Measurements from ENCODE around the gene GCGR.

GCGR gene

GRCh38 chr17:81852237-81852636, 48.3 kb downstream of the GCGR start:
- DNase-seq: no peak

DNA sequence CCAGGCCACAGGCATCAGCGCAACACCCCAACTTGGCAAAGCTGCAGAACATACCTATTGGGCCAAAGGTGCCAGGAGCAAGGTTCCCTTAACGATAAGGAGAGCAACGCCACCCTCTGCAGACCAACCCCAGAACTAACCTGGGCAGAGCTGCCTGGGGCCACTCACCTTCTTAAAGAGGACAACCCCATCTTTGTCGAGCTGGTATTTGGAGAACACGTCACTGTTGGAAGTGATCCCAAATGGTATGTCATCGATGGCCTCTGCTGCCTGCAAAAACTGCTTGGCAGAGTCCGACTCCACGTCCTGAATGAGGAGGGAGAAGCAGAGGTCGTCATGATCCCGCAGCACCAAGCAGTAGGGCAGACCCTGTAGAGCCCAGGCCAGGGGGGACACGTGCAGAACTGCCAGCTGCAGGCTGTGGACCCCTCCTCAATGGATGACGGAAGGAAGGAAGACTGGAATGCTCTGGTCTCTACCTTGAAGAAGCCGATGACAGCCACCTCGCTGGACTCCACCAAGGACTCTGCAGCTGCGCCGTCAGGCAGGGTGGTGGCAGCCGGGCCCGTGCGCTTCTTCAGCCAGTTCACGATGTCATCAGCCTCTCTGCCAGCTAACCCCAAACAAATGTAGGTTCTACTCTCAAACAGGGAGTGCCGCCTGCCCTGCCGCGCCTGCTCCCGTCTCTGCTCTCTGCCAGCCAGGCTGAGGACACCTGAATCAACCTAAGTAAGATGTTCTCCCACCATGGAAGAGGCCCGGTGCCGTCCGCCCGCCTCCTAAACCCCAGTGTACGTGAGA, 51.2 kb downstream of the GCGR start:
- DNase-seq: no peak

DNA sequence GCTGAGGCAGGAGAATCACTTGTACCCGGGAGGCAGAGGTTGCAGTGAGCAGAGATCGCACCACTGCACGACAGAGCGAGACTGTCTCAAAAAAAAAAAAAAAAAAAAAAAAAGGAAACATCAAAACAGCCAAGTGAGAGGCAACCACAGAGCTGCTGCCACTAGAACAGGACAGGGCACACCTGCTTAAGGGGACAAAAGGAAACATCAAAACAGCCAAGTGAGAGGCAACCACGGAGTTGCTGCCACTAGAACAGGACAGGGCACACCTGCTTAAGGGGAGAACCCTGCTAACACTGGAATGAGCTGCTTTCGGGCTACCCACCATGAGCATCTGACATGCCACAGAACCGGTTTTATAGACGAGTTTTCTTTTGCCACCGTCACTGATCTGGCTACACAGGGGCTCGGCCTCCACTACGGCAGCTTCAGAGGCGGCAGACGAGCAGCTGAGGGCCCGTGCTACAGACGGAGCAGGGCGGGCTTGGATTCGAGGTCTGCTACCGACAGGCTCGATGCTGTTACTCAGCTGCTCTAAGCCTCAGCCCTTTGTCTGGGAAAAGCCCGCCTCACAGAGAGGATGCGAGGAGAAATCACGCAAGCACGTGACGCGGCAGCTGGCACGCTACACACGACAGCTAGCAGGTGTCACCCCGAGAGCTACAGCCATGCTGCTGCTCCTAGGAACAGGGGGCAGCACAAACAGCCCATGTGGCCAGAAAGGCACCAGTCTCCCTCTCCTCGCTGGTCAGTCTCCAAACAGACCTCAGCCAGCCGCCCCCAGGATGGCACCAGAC, 54.4 kb downstream of the GCGR start:
- DNase-seq: no peak

DNA sequence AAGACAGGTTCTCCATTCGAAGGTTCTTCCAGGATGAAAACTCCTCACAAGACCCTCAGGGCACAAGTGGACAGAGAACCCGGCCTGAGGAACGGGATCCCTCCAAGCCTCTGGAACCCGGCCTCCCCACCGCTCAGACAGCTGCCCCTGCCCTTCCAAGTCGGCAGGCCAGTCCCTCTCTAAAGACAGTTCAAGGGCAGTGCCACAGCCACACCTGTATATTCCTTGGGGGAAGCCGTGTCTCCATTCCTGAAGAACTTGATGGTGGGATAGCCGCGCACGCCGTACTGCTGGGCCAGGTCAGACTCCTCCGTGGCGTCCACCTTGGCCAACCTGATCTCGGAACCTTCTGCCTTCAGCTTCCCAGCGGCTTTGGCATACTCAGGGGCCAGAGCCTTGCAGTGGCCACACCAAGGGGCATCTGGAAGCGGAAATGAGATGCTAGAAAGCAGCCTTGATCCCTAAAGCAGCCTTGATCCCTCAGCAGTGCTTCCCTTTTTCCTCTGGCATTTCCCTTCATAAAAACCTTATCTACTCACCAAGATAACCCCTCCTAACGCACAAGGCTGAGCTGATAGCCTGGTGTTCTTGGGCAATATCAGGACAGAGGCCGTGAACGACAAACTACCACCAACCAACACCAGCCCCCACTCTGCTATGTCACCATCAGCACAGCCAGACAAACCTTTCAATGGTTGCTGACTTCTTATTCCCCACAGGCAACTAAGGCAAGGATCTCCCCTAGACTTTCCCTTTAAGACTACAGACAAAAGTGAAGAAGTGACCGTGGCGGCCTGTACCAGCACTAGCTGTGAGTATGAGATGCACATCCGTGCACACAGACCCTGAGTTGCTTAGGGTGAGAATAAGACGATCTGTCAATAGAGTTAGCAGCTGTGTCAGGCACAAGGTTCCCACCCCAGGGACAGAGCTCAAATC, 55.3 kb downstream of the GCGR start:
- no peak for DNase-seq

GRCh38 chr17:81859906-81860755, 56.2 kb downstream of the GCGR start, which contains the start of gene P4HB:
TSS of gene P4HB (minus strand) at chr17:81860535. CDS start at chr17:81860471, 64 bp downstream.
- peak in 1 of 6 experiments; percentile 98 for DNase-seq

DNA sequence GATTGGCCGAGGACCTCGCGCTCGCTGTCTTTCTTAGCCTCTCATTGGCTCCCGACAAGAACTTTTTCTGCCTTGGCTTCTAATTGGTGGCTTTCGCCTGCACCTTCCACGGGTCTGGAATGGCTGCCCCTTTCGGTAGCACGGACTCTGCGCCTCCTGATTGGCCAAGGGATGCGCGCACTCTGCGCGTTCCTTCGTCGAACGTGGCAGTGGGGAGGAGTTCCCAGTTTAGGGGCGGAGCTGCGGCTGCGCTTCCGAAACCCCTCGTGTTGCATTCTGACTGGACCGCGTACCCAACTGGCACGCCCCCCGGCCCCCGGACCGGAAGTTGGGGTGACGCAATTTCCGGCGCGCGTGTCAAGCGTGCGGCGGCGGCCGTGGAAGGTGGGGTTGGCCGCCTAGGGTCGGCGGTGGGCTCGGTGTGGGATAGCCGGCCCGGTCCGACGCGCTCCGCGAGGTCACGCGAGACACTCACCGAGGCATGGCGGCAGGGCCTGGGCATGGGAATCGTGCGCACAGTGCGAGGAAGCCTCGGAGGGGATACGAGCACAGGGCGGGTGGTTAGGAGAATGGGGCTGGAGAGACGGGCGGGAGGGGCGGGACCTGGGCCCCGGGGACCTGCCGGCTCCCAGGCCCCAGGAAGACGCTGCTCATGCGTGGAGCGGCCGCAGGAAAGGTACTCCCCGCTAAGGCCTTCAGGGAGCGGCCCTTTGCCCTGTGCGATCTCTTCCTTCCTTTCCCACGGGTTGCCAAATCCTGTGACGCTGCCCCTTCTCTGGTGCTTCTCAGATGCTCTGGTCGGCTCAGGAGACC, 57.0 kb downstream of the GCGR start:
- DNase-seq: peak; percentile 98 to 100 (median 99)

- DNase-seq: no peak
Observed at GRCh38 chr17:81863123-81863675, 59.2 kb downstream of the GCGR start.
